ENCODE data around the gene SLC2A13. TPM values are rescaled to one million over a fixed set of nuclear protein-coding genes. Genes with fewer than 3 reads are reported as not detected.
"Not testable (repeated sequence)": the region's sequence is repeated elsewhere in the genome, so short reads cannot be mapped to it uniquely, and the experiment has no call there.

SLC2A13 gene
- total and polyA plus RNA-seq, 4 donors, result 1.9 to 20.2 (median 6.9) TPM

GRCh38 chr12:40049268-40049667, 56.6 kb downstream of the SLC2A13 start (continued):
- TF ChIP-seq CTCF (IDR thresholded peaks at IDR 0.05; ENCODE audit: low read depth, low read length, missing input control) (no peak), YY1 (IDR thresholded peaks at IDR 0.05) (no peak), SP1 (IDR thresholded peaks at IDR 0.05) (no peak)

- H3K9ac ChIP-seq (ENCODE audit: low read depth in 1 of 2, low read length in 2 of 2); H3K27ac ChIP-seq (ENCODE audit: low read depth in 1 of 2, low read length in 2 of 2); H3K36me3 ChIP-seq (ENCODE audit: control insufficient read depth in 4 of 4, insufficient read depth in 3 of 4, low read depth in 1 of 4, low read length in 3 of 4); H3K4me1 ChIP-seq (ENCODE audit: control insufficient read depth in 4 of 4, insufficient read depth in 4 of 4, low read length in 3 of 4); DNase-seq (ENCODE audit: low spot score); H3K27me3 ChIP-seq (ENCODE audit: control insufficient read depth in 4 of 4, insufficient read depth in 4 of 4, low read length in 3 of 4); H3K9me3 ChIP-seq (ENCODE audit: control insufficient read depth in 4 of 4, low read length in 3 of 4); H3K4me3 ChIP-seq (ENCODE audit: low read depth in 1 of 3, low read length in 3 of 3): not testable (repeated sequence)
- 92% methylated on average over 3 of the region's 3 CpGs for WGBS
These were observed 58.9 kb downstream of the SLC2A13 start for GRCh38 chr12:40047002-40047401.

GRCh38 chr12:40045656-40046055, 60.2 kb downstream of the SLC2A13 start:
- no peak for TF ChIP-seq FOXA2 (IDR thresholded peaks at IDR 0.05)
- no peak for TF ChIP-seq REST (IDR thresholded peaks at IDR 0.05)
- TF ChIP-seq CTCF (IDR thresholded peaks at IDR 0.05; ENCODE audit: low read depth, low read length, missing input control), result no peak
- TF ChIP-seq YY1 (IDR thresholded peaks at IDR 0.05), result no peak
- no peak overlapping the region for H3K9ac ChIP-seq (ENCODE audit: low read depth in 1 of 2, low read length in 2 of 2)
- no peak overlapping the region for H3K27ac ChIP-seq (ENCODE audit: low read depth in 1 of 2, low read length in 2 of 2)
- H3K27me3 ChIP-seq (ENCODE audit: control insufficient read depth in 4 of 4, insufficient read depth in 4 of 4, low read length in 3 of 4), result no peaks in the 10 kb centered on the region
- H3K9me3 ChIP-seq (ENCODE audit: control insufficient read depth in 4 of 4, low read length in 3 of 4), result no peaks in the 10 kb centered on the region
- WGBS, result 90% methylated on average over 2 of the region's 2 CpGs
- no peak for DNase-seq (ENCODE audit: low spot score)
- no peaks in the 10 kb centered on the region for H3K4me1 ChIP-seq (ENCODE audit: control insufficient read depth in 4 of 4, insufficient read depth in 4 of 4, low read length in 3 of 4)
- no peaks in the 10 kb centered on the region for H3K36me3 ChIP-seq (ENCODE audit: control insufficient read depth in 4 of 4, insufficient read depth in 3 of 4, low read depth in 1 of 4, low read length in 3 of 4)
- H3K4me3 ChIP-seq (ENCODE audit: low read depth in 1 of 3, low read length in 3 of 3), result no peak overlapping the region

- TF ChIP-seq HNF4A (conservative IDR thresholded peaks at IDR 0.05) (no peak), HNF4G (IDR thresholded peaks at IDR 0.05) (no peak), SP1 (IDR thresholded peaks at IDR 0.05) (no peak), TAF1 (conservative IDR thresholded peaks at IDR 0.05) (no peak), REST (IDR thresholded peaks at IDR 0.05) (no peak), JUND (IDR thresholded peaks at IDR 0.05) (no peak), GABPA (IDR thresholded peaks at IDR 0.05 in 1 of 2, conservative IDR thresholded peaks at IDR 0.05 in 1 of 2) (no peak), RAD21 (IDR thresholded peaks at IDR 0.05) (no peak)
- DNase-seq (ENCODE audit: low spot score), result no peak
- no peaks in the 10 kb centered on the region for H3K9me3 ChIP-seq (ENCODE audit: control insufficient read depth in 4 of 4, low read length in 3 of 4)
- no peaks in the 10 kb centered on the region for H3K4me1 ChIP-seq (ENCODE audit: control insufficient read depth in 4 of 4, insufficient read depth in 4 of 4, low read length in 3 of 4)
- H3K36me3 ChIP-seq (ENCODE audit: control insufficient read depth in 4 of 4, insufficient read depth in 3 of 4, low read depth in 1 of 4, low read length in 3 of 4), result no peaks in the 10 kb centered on the region
- no peaks in the 10 kb centered on the region for H3K27me3 ChIP-seq (ENCODE audit: control insufficient read depth in 4 of 4, insufficient read depth in 4 of 4, low read length in 3 of 4)
- H3K27ac ChIP-seq (ENCODE audit: low read depth in 1 of 2, low read length in 2 of 2), result no peak overlapping the region
- H3K9ac ChIP-seq (ENCODE audit: low read depth in 1 of 2, low read length in 2 of 2), result no peak overlapping the region
- no peak overlapping the region for H3K4me3 ChIP-seq (ENCODE audit: low read depth in 1 of 3, low read length in 3 of 3)
These were observed 61.5 kb downstream of the SLC2A13 start for GRCh38 chr12:40044396-40044795.
